Measurements from ENCODE around the gene GALNT14.

DNA sequence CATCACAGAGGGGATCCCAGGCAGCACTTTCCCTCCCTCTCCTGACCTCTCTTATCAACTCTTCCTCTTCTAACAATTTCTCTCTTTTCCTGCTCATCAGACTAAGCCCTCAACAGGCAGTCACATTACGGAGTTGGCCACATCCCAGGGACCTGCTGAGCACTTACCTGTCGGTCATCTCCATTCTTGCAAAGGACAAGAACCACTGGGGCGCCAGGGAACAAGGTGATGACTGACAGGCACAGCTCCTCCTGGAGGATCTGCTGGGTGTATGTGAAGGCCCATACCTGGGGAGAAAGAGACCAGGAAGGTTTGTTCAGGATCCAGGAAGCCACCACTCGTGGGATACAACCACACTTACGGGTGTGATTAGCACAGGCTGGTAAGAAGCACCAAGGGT is 226.2 kb downstream of the GALNT14 start:
- no peak for TF ChIP-seq POLR2A (IDR thresholded peaks at IDR 0.05)
- TF ChIP-seq, protein P1, sequence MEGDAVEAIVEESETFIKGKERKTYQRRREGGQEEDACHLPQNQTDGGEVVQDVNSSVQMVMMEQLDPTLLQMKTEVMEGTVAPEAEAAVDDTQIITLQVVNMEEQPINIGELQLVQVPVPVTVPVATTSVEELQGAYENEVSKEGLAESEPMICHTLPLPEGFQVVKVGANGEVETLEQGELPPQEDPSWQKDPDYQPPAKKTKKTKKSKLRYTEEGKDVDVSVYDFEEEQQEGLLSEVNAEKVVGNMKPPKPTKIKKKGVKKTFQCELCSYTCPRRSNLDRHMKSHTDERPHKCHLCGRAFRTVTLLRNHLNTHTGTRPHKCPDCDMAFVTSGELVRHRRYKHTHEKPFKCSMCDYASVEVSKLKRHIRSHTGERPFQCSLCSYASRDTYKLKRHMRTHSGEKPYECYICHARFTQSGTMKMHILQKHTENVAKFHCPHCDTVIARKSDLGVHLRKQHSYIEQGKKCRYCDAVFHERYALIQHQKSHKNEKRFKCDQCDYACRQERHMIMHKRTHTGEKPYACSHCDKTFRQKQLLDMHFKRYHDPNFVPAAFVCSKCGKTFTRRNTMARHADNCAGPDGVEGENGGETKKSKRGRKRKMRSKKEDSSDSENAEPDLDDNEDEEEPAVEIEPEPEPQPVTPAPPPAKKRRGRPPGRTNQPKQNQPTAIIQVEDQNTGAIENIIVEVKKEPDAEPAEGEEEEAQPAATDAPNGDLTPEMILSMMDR (IDR thresholded peaks at IDR 0.05) = no peak

Data from adrenal gland (tissue), 5 donors.